C4-2B (cell line): ENCODE results near the gene CTNNA2.

Experiments used
- H3K27ac ChIP-seq: fragments of 450-650 bp; 2 replicates; pipeline ENCODE4 v1.5.1; 2017
- CTCF ChIP-seq: fragments of 450-650 bp; conservative IDR thresholded peaks from 2 replicates; pipeline ENCODE4 v1.5.1; 2017; ENCODE audit warnings: mild to moderate bottlenecking
- ZFX ChIP-seq: fragments of 450-650 bp; IDR thresholded peaks from 2 replicates; pipeline ENCODE4 v1.6.1; 2017

Gene CTNNA2

GRCh38 chr2:80530442-80531064, 1017.7 kb downstream of the CTNNA2 start:
- TF ChIP-seq CTCF (no peak), ZFX (no peak)
- no peak overlapping the region for H3K27ac ChIP-seq

GRCh38 chr2:80531319-80531718, 1018.5 kb downstream of the CTNNA2 start:
- no peak overlapping the region for H3K27ac ChIP-seq

GRCh38 chr2:80545420-80546210, 1032.8 kb downstream of the CTNNA2 start:
- H3K27ac ChIP-seq, result peak overlapping the region; percentile 65
- no peak for TF ChIP-seq ZFX
- no peak for TF ChIP-seq CTCF

More at GRCh38 chr2:80531319-80531718, 1018.5 kb downstream of the CTNNA2 start:
- TF ChIP-seq ZFX (no peak), CTCF (no peak)

- TF ChIP-seq CTCF (no peak), ZFX (no peak)
- H3K27ac ChIP-seq, result no peak overlapping the region
Measured at GRCh38 chr2:80546766-80547165, 1033.9 kb downstream of the CTNNA2 start.

- no peak overlapping the region for H3K27ac ChIP-seq
- TF ChIP-seq CTCF (no peak), ZFX (no peak)
Measured at GRCh38 chr2:80547344-80547743, 1034.5 kb downstream of the CTNNA2 start.

- TF ChIP-seq CTCF, result no peak
- no peak for TF ChIP-seq ZFX
- H3K27ac ChIP-seq, result no peak overlapping the region
Measured at GRCh38 chr2:80548469-80548868, 1035.6 kb downstream of the CTNNA2 start.

GRCh38 chr2:80549901-80550300, 1037.0 kb downstream of the CTNNA2 start:
- TF ChIP-seq ZFX, result no peak
- no peak overlapping the region for H3K27ac ChIP-seq
